Effector memory CD8-positive, alpha-beta T cell (primary cell): ENCODE data around the gene ID1.
"Not testable (repeated sequence)": the region's sequence is repeated elsewhere in the genome, so short reads cannot be mapped to it uniquely, and the experiment has no call there.

Source experiments
- ATAC-seq: fragments of 150-1000 bp; cut with Tn5 transposase; replicated peaks from 2 replicates; pipeline ENCODE4 v1.10.0; 2021; ENCODE audit warnings: mild to moderate bottlenecking, moderate library complexity
- DNase-seq, 3 experiments: peaks; one replicate each; pipeline ENCODE4 v3.0.0; 2021
- H3K27ac Mint-ChIP-seq, 2 donors: one replicate each; pipeline ENCODE4 v1.8.0; 2022; ENCODE audit warnings: mild to moderate bottlenecking in 2 of 2, mixed read lengths in 2 of 2, moderate library complexity in 2 of 2
- H3K27me3 Mint-ChIP-seq, 2 donors: one replicate each; pipeline ENCODE4 v1.8.0; 2022; ENCODE audit warnings: mixed read lengths in 2 of 2
- H3K36me3 Mint-ChIP-seq: one replicate; pipeline ENCODE4 v1.8.0; 2022; ENCODE audit warnings: mild to moderate bottlenecking, moderate library complexity, mixed read lengths; ENCODE audit not compliant: insufficient read depth
- H3K4me1 Mint-ChIP-seq, 2 donors: one replicate each; pipeline ENCODE4 v1.8.0; 2022; ENCODE audit warnings: low read depth in 2 of 2, mixed read lengths in 2 of 2
- H3K4me3 Mint-ChIP-seq, 2 donors: one replicate each; pipeline ENCODE4 v1.8.0; 2022; ENCODE audit warnings: mild to moderate bottlenecking in 2 of 2, mixed read lengths in 2 of 2, moderate library complexity in 2 of 2
- H3K9me3 Mint-ChIP-seq, 2 donors: one replicate each; pipeline ENCODE4 v1.8.0; 2022; ENCODE audit warnings: mixed read lengths in 2 of 2

The ID1 gene

DNA sequence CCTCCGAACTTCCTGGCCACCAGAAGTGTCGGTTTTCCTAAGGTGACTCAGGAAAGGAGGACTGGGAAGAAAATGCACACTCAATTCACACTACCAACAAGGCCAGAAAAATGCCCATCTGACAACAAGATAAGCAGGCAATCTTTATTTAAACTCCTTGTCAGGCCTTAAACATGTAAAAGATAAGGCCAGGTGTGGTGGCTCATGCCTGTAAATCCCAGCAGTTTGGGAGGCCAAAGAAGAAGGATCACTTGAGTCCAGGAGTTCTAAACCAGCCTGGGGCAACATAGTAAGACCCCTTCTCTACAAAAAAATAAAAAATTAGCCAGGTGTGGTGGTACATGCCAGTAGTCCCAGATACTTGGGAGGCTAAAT lies 7.6 kb upstream of the ID1 start:
- H3K36me3 Mint-ChIP-seq = peaks cover 3% of the 10 kb centered on the region
- peaks cover 2 to 3% of the 10 kb centered on the region in 2 donors for H3K4me1 Mint-ChIP-seq
- DNase-seq (no peak), ATAC-seq (no peak)
- peaks cover 2 to 31% of the 10 kb centered on the region in 2 donors for H3K27me3 Mint-ChIP-seq
- no peaks in the 10 kb centered on the region for H3K9me3 Mint-ChIP-seq
- no peak overlapping the region for H3K4me3 Mint-ChIP-seq
- H3K27ac Mint-ChIP-seq = no peak overlapping the region

DNA sequence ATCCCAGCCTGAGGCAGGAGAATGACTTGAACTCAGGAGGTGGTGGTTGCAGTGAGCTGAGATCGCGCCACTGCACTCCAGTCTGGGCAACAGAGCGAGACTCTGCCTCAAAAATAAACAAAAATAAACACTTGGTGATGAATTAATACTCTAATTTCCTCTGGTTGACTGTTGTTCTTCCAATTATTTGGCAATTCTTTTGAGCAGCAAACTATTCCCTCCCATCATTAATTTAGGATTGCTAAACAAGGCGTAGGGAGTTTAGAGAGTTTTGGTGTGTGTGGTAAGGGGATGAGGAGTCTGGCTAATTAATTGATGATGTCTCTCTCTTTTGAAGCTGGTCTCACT lies 2.7 kb upstream of the ID1 start:
- Mint-ChIP-seq H3K4me1 (peaks cover 26 to 31% of the 10 kb centered on the region in 2 donors), H3K36me3 (peaks cover 34% of the 10 kb centered on the region), H3K27ac (peak overlapping the region; percentile 57 to 92), H3K9me3 (no peaks in the 10 kb centered on the region), H3K27me3 (peaks cover 31 to 37% of the 10 kb centered on the region in 2 donors), H3K4me3 (peak overlapping the region in 1 of 2 donors; percentile 66)
- DNase-seq (no peak), ATAC-seq (no peak)

DNA sequence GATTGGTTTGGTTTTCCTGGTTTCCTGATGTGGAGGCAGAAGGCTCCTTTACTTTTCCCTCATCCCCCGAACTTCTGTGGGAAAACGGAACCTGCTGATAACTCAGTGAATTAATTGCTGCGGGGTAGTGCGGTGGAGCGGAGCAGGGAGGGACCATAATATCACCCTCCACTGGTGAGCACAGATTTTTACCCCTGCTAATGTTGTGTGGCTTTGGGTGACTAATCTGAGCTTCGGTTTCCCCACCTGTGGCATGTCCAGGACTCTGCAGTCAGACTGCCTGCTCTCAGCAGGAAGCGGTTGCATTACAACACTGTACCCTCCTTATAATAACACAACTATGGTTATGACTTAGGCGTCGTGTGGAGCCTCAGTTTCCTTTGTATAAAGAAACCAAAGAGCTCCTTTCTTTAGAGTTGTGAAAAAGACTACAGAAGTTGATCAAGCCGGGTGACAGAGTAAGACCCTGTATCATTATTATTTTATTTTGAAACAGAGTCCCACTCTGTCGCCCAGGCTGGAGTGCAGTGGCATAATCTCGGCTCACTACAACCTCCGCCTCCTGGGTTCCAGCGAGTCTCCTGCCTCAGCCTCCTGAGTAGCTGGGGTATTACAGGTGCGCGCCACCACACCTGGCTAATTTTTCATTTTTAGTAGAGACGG lies 2.2 kb upstream of the ID1 start:
- ATAC-seq (peak; percentile 67), DNase-seq (peak; percentile 51 to 55 (median 54))
- peak overlapping the region; percentile 57 to 92 for H3K27ac Mint-ChIP-seq
- peak overlapping the region; percentile 66 to 68 for H3K4me3 Mint-ChIP-seq
- H3K9me3 Mint-ChIP-seq = no peaks in the 10 kb centered on the region
- peaks cover 26 to 31% of the 10 kb centered on the region in 2 donors for H3K4me1 Mint-ChIP-seq
- peaks cover 33 to 42% of the 10 kb centered on the region in 2 donors for H3K27me3 Mint-ChIP-seq
- H3K36me3 Mint-ChIP-seq = peaks cover 34% of the 10 kb centered on the region

DNA sequence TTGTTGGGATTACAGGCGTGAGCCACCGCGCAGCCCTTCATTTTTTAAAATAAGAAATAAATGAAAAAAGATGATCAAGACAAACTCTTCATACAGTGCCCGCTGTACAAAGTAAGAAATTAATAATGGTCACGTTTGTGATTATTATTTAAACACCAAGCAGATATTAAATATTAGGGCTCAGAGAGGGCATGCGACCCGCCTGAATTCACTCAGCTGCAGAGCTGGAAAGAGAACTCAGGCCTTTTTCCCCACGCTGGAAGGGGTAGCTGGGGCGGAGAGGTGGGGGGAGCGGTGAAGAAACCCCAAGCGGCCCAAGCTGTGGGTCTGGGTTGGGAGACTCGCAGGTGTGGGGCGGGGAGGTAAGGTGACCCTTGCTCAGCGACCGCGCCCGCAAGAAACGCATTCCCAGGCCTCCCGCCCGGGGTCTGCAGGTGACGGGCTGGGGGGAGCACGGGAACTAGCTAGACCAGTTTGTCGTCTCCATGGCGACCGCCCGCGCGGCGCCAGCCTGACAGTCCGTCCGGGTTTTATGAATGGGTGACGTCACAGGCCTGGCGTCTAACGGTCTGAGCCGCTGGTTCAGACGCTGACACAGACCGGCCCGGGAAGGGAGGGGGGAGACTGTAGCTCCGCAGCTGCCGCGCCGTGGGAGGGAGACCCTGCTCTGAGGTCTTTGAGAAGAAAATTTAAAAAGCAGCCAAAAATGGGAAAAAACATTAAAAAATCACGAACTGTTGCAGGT lies 1.1 kb upstream of the ID1 start:
- peak overlapping the region; percentile 76 to 92 for H3K27ac Mint-ChIP-seq
- H3K27me3 Mint-ChIP-seq = peaks cover 33 to 46% of the 10 kb centered on the region in 2 donors

GRCh38 chr20:31604567-31605030 lies 490 bp upstream of the ID1 start:
- peak overlapping the region; percentile 76 to 92 for H3K27ac Mint-ChIP-seq
- ATAC-seq (no peak), DNase-seq (no peak)
- peaks cover 34% of the 10 kb centered on the region for H3K36me3 Mint-ChIP-seq
- H3K27me3 Mint-ChIP-seq = peaks cover 33 to 46% of the 10 kb centered on the region in 2 donors
- peaks cover 26 to 31% of the 10 kb centered on the region in 2 donors for H3K4me1 Mint-ChIP-seq
- H3K9me3 Mint-ChIP-seq = no peaks in the 10 kb centered on the region
- H3K4me3 Mint-ChIP-seq = peak overlapping the region; percentile 83 to 87

More for the DNA sequence above, 1.1 kb upstream of the ID1 start:
- ATAC-seq = peak; percentile 58
- H3K4me1 Mint-ChIP-seq = peaks cover 26 to 31% of the 10 kb centered on the region in 2 donors
- DNase-seq = peak; percentile 74 to 79 (median 77)
- H3K4me3 Mint-ChIP-seq = peak overlapping the region; percentile 83 to 87
- peaks cover 34% of the 10 kb centered on the region for H3K36me3 Mint-ChIP-seq
- H3K9me3 Mint-ChIP-seq = no peaks in the 10 kb centered on the region

GRCh38 chr20:31605902-31606803 lies 1.1 kb downstream of the ID1 start:
- DNase-seq = peak in 1 of 3 experiments; percentile 19
- no peak for ATAC-seq
- Mint-ChIP-seq H3K9me3 (no peaks in the 10 kb centered on the region), H3K27ac (peak overlapping the region in 1 of 2 donors; percentile 92), H3K36me3 (peaks cover 31% of the 10 kb centered on the region), H3K4me3 (peak overlapping the region; percentile 83 to 87), H3K27me3 (peaks cover 33 to 47% of the 10 kb centered on the region in 2 donors), H3K4me1 (peaks cover 26 to 31% of the 10 kb centered on the region in 2 donors)

DNA sequence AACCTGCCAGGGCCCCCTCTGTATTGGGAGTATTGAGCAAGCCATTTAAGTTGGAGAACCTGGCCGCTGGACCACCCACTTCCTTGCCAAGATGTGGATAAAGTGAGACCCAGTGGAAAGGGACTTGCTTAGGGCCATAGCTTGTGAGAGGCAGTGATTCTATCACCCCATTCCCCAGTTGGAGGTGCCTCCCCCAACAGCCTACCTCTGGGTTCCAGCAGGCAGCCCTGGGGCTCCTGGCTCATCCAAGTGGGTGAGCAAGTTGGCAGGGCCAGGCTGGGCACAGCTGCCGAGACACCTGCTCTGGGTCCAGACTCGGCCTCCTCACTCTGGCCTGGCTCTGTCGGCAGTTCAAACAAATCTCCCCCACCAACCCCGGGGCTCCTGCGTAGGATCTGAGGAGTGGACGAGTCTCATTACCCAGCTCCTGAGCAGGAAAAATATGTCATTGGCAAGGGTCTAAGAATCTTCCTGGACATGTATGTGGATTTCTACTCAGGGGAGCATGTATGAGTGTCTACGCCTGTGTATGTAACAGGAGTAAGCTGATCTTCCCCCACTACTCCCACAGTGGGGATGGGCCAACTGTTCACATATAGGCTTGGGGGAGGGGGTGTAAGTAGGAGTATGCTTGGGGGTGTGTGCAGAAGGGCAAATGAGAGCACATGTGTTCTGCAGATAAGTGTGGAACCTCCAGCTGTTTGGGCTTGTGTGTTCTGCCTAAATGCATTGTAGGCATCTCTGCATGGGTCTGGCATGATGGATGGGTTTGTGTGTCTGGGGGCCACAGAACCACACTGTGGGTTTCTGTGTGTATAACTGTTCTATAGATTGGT lies 1.9 kb downstream of the ID1 start:
- Mint-ChIP-seq H3K27me3 (peaks cover 33 to 53% of the 10 kb centered on the region in 2 donors), H3K9me3 (no peaks in the 10 kb centered on the region), H3K27ac (no peak overlapping the region), H3K4me3 (no peak overlapping the region), H3K36me3 (peaks cover 31% of the 10 kb centered on the region), H3K4me1 (peaks cover 26 to 31% of the 10 kb centered on the region in 2 donors)
- ATAC-seq (no peak), DNase-seq (no peak)

- H3K27me3 Mint-ChIP-seq = peaks cover 29 to 47% of the 10 kb centered on the region in 2 donors
- H3K4me3 Mint-ChIP-seq = no peak overlapping the region
- no peaks in the 10 kb centered on the region for H3K9me3 Mint-ChIP-seq
- peaks cover 24 to 26% of the 10 kb centered on the region in 2 donors for H3K4me1 Mint-ChIP-seq
- ATAC-seq (no peak), DNase-seq (no peak)
- H3K27ac Mint-ChIP-seq = no peak overlapping the region
- peaks cover 33% of the 10 kb centered on the region for H3K36me3 Mint-ChIP-seq
Measured at GRCh38 chr20:31607640-31608250, 2.7 kb downstream of the ID1 start.

DNA sequence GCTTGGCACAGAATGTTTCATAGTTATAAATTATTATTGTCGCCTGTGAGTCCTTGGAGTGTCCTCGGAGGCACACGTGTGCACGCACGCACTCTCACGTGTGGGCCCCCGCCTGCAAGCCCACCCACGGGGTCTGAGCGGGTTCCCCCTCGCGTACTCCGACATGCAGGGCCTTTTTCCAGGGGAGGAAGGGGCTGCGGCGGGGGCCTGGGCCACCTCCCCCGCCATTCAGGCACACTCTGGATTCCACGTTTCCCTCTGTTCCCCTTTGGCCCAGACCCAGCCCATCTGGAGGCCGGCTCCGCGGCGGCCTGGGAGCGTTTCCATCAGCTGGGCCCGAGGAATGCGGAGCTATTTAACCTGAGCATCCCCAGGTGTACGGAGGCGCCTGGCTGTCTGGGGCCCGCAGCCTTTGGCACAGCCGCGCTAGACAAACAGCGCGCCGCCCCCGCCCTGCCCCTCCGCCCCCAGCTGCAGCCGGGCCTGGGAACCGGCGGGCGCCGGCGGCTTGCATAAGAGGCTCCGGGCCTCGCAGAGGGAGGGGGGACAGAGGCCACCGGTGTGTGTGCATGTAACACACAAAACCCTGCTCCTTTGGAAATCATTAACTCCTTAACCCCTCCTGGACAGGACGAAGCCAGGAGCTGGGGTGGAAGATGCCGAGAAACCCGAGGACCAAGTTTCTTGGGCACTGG lies 3.3 kb downstream of the ID1 start:
- no peak overlapping the region for H3K4me3 Mint-ChIP-seq

DNA sequence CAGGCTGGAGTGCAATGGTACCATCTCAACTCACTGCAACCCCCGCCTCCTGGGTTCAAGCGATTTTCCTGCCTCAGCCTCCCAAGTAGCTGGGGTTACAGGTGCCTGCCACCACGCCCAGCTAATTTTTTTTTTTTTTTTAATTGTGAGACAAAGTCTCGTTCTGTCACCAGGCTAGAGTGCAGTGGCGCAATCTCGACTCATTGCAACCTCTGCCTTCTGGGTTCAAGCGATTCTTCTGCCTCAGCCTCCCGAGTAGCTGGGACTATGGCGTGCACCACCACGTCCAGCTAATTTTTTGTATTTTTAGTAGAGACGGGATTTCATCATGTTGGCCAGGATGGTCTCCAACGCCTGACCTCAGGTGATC lies 7.2 kb downstream of the ID1 start:
- peaks cover 7 to 22% of the 10 kb centered on the region in 2 donors for H3K27me3 Mint-ChIP-seq
- H3K4me1 Mint-ChIP-seq, H3K9me3 Mint-ChIP-seq, ATAC-seq, H3K27ac Mint-ChIP-seq, DNase-seq, H3K4me3 Mint-ChIP-seq: not testable (repeated sequence)
- H3K36me3 Mint-ChIP-seq = peaks cover 14% of the 10 kb centered on the region

More for the DNA sequence above, 3.3 kb downstream of the ID1 start:
- ATAC-seq = no peak
- H3K27ac Mint-ChIP-seq = no peak overlapping the region
- DNase-seq = no peak
- peaks cover 25 to 42% of the 10 kb centered on the region in 2 donors for H3K27me3 Mint-ChIP-seq
- peaks cover 33% of the 10 kb centered on the region for H3K36me3 Mint-ChIP-seq
- no peaks in the 10 kb centered on the region for H3K9me3 Mint-ChIP-seq
- H3K4me1 Mint-ChIP-seq = peaks cover 22 to 24% of the 10 kb centered on the region in 2 donors

DNA sequence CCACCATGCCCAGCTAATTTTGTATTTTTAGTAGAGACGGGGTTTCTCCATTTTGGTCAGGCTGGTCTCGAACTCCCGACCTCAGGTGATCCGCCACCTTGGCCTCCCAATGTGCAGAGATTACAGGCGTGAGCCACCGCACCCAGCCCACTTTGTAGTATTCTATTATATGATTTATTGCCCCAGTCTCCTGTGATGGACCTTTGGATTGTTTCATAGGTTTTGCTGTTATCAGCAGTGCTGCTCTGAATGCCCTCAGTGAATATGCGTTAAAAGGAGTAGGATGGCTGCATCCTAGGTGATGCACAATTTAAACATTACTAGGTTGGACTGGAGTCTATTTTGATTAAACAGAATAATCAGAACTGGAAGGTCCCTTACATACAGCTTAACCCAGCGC lies 10.3 kb downstream of the ID1 start:
- no peaks in the 10 kb centered on the region for H3K9me3 Mint-ChIP-seq
- H3K36me3 Mint-ChIP-seq = peaks cover 14% of the 10 kb centered on the region
- peaks cover 0 to 4% of the 10 kb centered on the region in 2 donors for H3K4me1 Mint-ChIP-seq
- ATAC-seq (no peak), DNase-seq (no peak)
- no peak overlapping the region for H3K27ac Mint-ChIP-seq
- H3K4me3 Mint-ChIP-seq = no peak overlapping the region
- H3K27me3 Mint-ChIP-seq = peaks cover 18 to 34% of the 10 kb centered on the region in 2 donors
